Motor neuron (in vitro differentiated cells): ENCODE measurements around the gene GNG8. TPM values are rescaled to one million over a fixed set of nuclear protein-coding genes. Genes with fewer than 3 reads are reported as not detected.

Experiments used
- ATAC-seq, 8 experiments: fragments of 200-7000 bp; cut with Tn5 transposase; replicated peaks in 6 of 8; 2 replicates each; pipeline ENCODE4 v1.8.0; 2021; ENCODE audit warnings: mild to moderate bottlenecking in 8 of 8, moderate library complexity in 8 of 8
- H3K27ac ChIP-seq, 2 donors: fragments of 250-450 bp; sonication (Bioruptor Pico); 2 replicates each; pipeline ENCODE4 v1.9.0; 2021; ENCODE audit warnings: antibody characterized with exemption in 2 of 2, mild to moderate bottlenecking in 2 of 2, moderate library complexity in 1 of 2
- H3K4me1 ChIP-seq, 2 donors: fragments of 250-450 bp; sonication (Bioruptor Pico); replicated peaks in 1 of 2; 2 replicates each; pipeline ENCODE4 v1.6.1; 2021; ENCODE audit warnings: antibody characterized with exemption in 2 of 2, mild to moderate bottlenecking in 2 of 2, moderate library complexity in 1 of 2
- H3K4me3 ChIP-seq, 5 donors: fragments of 250-450 bp; sonication (Bioruptor Pico); 2 replicates each; pipeline ENCODE4 v1.9.0; 2021; ENCODE audit warnings: antibody characterized with exemption in 5 of 5, mild to moderate bottlenecking in 5 of 5, moderate library complexity in 4 of 5
- WGBS, 10 experiments: fragments of 450-650 bp; shearing (Covaris generic); methylation state at CpG; one replicate each; pipeline ENCODE4 v1.0.0; 2022; 5-methylcytosine and 5-hydroxymethylcytosine counted together
- in situ Hi-C, 9 experiments: fragments of 400-800 bp; cut with MboI; loops; one replicate each; pipeline ENCODE4 v1.15.0; 2021; ENCODE audit warnings: low sequenced_read_pairs in 9 of 9, low pct_unique_long_range_greater_than_20kb in 2 of 9; ENCODE audit not compliant: unreplicated experiment in 9 of 9
- total RNA-seq, 8 experiments: library from RNA; unstranded; fragments of 300-600 nt; gene quantifications; 2 replicates each; pipeline versions ENCODE4 v1.2.3 to v1.2.4, GENCODE V29; 2022

GNG8 gene
- not detected for total RNA-seq

DNA sequence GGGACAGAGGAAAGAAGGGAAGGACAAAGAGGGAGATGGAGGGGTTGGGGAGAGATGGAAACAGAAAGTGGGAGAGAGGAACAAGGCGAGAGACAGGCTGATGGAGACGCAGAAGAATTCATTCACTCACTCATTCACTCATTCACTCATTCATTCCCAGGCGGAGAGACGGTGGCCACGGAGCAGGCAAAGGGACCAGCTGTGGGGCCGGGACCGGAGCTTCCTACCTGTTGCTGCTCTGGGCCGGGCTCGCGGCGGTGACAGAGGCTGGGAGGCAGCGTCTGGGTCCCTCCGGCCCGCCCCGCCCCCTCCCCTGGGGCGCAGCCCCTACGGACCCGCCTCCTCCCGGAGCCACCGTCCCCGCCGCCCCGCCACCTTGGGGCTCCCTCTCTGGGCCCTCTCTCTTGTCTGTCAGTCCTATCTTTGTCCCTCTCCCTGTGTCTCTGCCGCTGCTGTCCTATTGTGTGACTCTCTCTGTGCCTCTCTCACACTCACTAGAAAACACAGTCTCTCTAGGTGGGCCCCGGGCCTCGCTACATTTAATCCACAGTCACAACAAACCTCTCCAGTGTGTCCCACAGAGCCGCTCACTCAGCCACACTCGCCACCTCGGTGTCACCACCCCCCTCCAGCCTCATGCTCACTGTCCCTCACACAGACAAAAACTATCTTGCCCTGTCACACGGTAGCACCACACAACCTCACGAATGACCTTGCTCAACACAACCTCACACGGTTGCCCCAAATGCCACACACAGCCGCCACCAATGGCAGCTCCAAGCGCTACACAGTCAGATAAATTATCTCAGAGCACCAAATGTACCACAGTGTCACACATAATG, at the start of gene GNG8:
TSS of gene GNG8 (minus strand) at position 283 of the 842 bp plus-strand sequence. CDS start 1,520 bp downstream, outside the sequence.
- Histone ChIP-seq H3K4me3 (peak within 1 kb of the TSS in 1 of 5 donors; percentile 33), H3K4me1 (peaks cover 28 to 48% of the 10 kb centered on the region in 2 donors)
- in situ Hi-C loops, result no loop called here

DNA sequence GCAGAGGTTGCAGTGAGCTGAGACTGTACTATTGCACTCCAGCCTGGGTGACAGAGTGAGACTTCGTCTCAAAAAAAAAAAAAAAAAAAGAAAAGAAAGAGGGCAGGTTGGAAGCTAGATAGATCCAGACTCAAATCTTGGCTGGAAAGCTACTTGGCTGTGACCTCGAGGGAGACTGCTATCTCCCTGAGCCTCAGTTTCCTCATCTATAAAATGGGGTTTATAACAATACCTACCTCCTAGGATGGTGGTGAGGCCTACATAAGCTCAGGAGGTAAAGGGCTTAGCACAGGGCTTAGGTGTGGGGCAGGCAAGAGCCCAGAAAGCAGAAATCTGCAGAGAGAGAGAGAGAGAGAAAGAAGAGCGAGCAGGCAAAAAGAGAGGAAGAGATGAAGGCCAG, 49.2 kb upstream of the GNG8 start:
- in situ Hi-C loops, result no loop called here

More for the DNA sequence above, at the start of gene GNG8:
- ATAC-seq, result peak in 2 of 8 experiments; percentile 0
- H3K27ac ChIP-seq, result peak within 1 kb of the TSS in 1 of 2 donors; percentile 11
- 0 to 78% (median 18%) methylated on average over 1 to 8 of the region's 34 CpGs; no CpG with 5 or more reads in 4 of the 10 experiments for WGBS, 10 experiments

DNA sequence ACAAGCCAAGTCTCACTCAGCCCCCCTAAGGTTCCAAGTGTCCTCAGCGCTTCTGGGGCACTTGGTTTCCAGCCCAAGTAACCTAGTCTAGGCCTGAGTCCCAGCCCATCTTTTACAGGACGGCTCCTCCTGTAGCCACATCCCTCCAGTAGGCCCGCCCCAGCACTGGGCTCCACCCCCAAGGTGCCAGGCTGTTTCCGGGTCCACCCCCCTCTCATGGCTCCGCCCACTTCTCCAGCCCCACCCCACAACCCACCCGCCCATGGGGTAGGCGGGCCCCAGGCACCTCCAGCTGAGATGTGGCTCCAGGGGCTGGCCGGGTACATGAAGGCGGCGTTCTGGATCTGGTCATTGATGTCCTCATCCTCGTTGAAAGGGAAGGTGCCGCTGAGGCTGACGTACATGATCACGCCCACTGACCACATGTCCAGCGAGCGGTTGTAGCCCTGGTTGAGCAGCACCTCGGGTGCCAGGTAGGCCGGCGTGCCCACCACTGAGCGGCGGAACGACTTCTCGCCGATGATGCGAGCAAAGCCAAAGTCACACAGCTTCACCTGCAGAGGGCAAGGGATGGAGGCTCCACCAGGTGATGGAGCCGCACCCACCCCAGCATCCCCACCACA, 42.2 kb upstream of the GNG8 start:
- 80 to 100% methylated on average over 1 to 2 of the region's 26 CpGs; no CpG with 5 or more reads in 8 of the 10 experiments for WGBS, 10 experiments
- H3K4me3 ChIP-seq, result no peak overlapping the region
- H3K4me1 ChIP-seq, result no peaks in the 10 kb centered on the region
- peak in 5 of 8 experiments; percentile 31 to 69 (median 35) for ATAC-seq
- in situ Hi-C loops, result no loop called here
- no peak overlapping the region for H3K27ac ChIP-seq

More for the DNA sequence above, 49.2 kb upstream of the GNG8 start:
- H3K27ac ChIP-seq, result no peak overlapping the region
- no peak overlapping the region for H3K4me3 ChIP-seq
- 48 to 100% (median 76%) methylated on average over 1 to 2 of the region's 3 CpGs; no CpG with 5 or more reads in 2 of the 10 experiments for WGBS, 10 experiments
- ATAC-seq, result no peak
- H3K4me1 ChIP-seq, result no peaks in the 10 kb centered on the region

DNA sequence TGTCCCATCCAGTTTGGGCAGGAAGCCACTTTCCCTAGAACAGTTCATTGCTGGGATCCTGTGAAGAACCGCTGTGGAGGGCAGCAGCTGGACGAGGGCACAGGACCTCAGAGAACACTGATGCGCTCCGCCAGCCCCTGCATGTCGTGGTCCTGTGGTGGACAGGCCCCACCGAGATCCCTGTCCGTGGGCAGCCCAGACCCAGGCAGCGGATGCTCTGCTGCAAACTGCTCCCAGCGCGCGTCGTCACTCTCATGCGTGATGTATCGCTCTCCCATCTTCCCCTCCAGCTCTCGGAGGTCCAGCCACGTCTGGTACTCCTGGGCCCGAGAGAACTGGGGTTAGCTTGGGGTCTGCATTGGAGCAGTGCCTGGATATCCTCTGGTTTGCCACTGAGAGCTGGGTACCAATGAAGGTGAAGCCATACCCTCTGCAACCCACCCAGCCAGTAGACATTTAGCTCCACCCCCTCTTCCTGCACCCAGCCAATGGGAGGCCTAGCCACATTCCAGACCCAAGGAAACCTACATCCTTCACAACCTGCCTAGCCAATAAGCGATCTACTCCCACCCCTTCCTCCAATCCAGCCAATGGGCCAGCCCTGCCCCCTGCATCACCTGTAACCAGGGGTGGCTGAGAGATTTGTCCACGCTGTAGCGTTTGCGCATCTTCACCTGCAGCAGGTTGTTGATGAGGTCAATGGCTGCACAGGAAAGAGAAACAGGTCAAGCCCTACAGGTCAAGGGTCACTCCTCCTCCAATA, 38.6 kb upstream of the GNG8 start:
- peak; percentile 16 to 97 (median 41) for ATAC-seq
- Histone ChIP-seq H3K4me3 (no peak overlapping the region), H3K4me1 (no peaks in the 10 kb centered on the region), H3K27ac (no peak overlapping the region)
- WGBS, 10 experiments, result 80 to 100% (median 92%) methylated on average over 1 to 4 of the region's 21 CpGs; no CpG with 5 or more reads in 5 of the 10 experiments
- in situ Hi-C loops, result loop anchor here in 1 of 9 experiments (25.0 kb wide), 1 partner anchor 137 kb away; no protein-coding TSS in a partner anchor

DNA sequence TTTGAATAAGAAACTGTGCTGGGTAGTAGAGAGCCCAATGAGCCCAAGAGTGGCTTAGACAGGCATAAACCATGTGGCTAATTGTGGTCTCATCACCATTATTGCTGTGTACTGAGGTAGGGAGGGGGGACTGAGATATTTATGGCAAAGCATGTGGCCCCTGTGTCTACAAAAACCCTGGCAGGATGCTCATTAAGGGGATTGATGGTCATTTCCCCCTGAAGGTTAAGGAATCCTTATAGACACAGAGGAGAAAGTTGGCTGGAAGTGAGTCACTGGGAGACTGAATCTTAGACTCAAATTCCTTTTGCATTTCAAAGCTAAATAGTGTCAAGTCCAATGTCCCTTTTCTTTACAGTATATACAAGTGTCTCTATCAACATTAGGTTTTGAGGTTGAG, 34.8 kb upstream of the GNG8 start:
- no peaks in the 10 kb centered on the region for H3K4me1 ChIP-seq
- no peak overlapping the region for H3K27ac ChIP-seq
- in situ Hi-C loops, result loop anchor here in 1 of 9 experiments (25.0 kb wide), 1 partner anchor 134 kb away; no protein-coding TSS in a partner anchor
- H3K4me3 ChIP-seq, result no peak overlapping the region
- ATAC-seq, result peak in 5 of 8 experiments; percentile 25 to 71 (median 50)

DNA sequence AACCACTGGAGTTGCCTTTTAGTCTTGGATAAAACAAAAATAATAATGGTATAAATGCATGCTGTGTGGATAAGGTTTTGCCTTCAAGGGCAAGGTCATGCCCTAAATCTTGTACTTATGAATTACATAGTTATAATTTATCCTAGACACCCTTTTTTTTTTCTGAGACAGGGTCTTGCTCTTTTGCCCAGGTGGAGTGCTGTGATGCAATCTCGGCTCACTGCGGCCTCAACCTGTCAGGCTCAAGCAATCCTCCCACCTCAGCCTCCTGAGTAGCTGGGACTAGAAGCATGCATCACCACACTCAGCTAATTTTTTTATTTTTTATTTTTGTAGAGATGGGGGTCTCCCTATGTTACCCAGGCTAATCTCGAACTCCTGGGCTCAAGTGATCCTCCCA, 32.7 kb upstream of the GNG8 start:
- in situ Hi-C loops, result loop anchor here in 1 of 9 experiments (10.0 to 25.0 kb wide), 2 partner anchors 54 to 131 kb away; no protein-coding TSS in a partner anchor
- WGBS, 10 experiments, result 33 to 100% (median 86%) methylated on average over 1 to 3 of the region's 3 CpGs; no CpG with 5 or more reads in 3 of the 10 experiments

DNA sequence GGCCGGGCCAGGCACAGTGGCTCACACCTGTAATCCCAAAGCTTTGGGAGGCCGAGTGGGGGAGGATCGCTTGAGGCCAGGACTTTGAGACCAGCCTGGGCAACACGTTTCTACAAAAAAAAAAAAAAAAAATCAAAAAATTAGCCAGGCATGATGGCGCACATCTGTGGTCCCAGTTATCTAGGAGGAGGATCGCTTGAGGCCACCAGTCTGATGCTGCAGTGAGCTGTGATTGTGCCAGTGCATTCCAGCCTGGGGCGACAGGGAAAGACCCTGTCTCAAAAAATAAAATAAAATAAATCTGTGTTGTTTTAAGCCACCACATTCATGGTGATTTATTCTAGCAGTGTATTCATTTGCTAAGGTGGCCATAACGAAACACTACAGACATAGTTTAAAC, 29.1 kb upstream of the GNG8 start:
- Histone ChIP-seq H3K4me3 (no peak overlapping the region), H3K4me1 (peaks cover 2 to 4% of the 10 kb centered on the region in 2 donors), H3K27ac (no peak overlapping the region)
- ATAC-seq, result no peak
- WGBS, 10 experiments, result 50 to 92% (median 81%) methylated on average over 2 to 8 of the region's 8 CpGs; no CpG with 5 or more reads in 3 of the 10 experiments
- in situ Hi-C loops, result loop anchor here in 1 of 9 experiments (10.0 to 25.0 kb wide), 2 partner anchors 50 to 128 kb away; no protein-coding TSS in a partner anchor

More for the DNA sequence above, 32.7 kb upstream of the GNG8 start:
- Histone ChIP-seq H3K27ac (no peak overlapping the region), H3K4me3 (no peak overlapping the region), H3K4me1 (no peaks in the 10 kb centered on the region)
- no peak for ATAC-seq

DNA sequence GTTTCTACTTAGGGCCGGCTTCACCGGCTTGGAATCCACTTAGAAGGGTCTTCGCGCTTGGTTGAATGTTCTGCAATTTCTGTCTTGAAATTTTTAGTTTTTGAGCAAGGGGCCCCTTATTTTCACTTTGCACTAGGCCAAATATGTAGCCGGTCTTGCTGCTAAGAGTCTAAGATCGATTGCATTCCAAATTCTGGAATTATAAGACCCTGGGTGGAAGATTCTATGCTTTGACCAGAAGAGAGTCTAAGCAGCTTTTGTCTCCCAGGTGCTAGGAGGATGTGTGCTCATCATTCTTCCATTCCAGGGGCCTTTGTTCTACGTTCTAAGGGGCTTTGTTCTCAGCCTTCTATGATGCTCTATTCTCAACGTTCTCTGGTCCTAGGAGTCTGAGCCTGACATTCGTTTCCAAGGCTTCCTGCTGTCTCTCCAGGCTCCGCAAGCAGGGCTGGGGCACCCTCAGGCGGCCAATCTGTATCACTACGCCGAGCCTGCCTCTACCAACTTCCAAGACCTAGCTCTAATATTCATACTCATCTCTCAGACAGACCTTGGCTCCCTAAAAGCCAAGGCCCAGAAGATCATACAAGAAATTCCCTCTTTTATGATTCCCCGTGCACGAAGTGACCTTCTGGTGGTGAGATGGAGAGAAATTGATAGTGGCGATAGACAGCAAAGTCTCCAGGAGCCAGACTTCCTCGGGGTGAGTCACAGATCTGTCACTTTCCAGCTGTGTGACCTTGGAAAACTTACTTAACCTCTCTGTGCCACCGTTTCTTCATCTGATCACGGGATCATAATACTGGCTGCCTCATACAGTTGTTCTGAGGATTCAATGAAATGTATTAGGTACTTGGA, 26.0 kb upstream of the GNG8 start:
- 0 to 33% (median 11%) methylated on average over 2 to 16 of the region's 19 CpGs; no CpG with 5 or more reads in 1 of the 10 experiments for WGBS, 10 experiments
- Histone ChIP-seq H3K27ac (peak overlapping the region; percentile 75 to 84), H3K4me3 (peak overlapping the region; percentile 18 to 36 (median 32)), H3K4me1 (peaks cover 2 to 11% of the 10 kb centered on the region in 2 donors)
- peak; percentile 25 to 41 (median 35) for ATAC-seq
- in situ Hi-C loops, result loop anchor here in 1 of 9 experiments (10.0 to 25.0 kb wide), 2 partner anchors 47 to 125 kb away; no protein-coding TSS in a partner anchor

DNA sequence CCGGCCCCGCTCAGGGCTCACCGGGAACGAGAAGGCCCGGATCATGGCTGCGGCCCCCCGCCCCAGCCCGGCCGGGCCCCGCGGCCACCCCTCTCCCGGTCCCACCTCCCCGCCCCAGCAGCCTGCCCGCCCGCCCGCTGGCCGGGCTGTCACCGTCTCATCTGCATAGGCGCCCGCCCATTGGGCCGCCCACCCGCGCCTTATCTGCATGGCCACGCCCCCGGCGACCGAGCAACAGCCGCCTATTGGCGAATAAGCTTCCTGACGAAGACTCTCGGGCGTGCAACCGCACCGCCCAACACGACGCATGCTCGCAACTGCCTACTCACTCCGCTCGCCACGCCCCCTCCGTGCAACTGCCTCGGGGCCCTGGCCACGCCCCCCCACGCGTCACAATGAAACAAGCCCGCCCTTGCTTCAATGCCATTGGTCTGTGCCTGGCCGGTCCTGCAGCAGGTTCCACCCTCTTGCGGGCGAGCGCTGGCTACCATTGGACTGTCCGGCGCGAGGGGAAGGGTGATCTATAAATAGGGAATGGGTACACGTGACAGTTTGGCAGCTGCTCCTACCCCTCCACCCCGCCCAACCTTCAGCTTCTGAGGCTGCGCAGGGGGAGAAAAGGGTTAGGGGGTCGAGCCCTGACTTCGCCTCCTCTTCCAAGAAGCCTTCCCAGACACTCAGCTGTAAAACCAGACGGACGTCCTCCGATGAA, 25.2 kb upstream of the GNG8 start, which contains the start of gene DACT3:
TSS of gene DACT3 (minus strand) at position 163 of the 712 bp plus-strand sequence. CDS start at position 45, 118 bp downstream.
- in situ Hi-C loops, result loop anchor here in 1 of 9 experiments (10.0 to 25.0 kb wide), 2 partner anchors 46 to 124 kb away; no protein-coding TSS in a partner anchor
- H3K4me1 ChIP-seq, result peaks cover 2 to 11% of the 10 kb centered on the region in 2 donors
- 0% methylated on average over 2 to 16 of the region's 61 CpGs; no CpG with 5 or more reads in 7 of the 10 experiments for WGBS, 10 experiments
- peak within 1 kb of the TSS; percentile 48 to 80 (median 60) for H3K4me3 ChIP-seq
- peak within 1 kb of the TSS; percentile 75 to 84 for H3K27ac ChIP-seq
- ATAC-seq, result peak; percentile 86 to 93 (median 89)

DNA sequence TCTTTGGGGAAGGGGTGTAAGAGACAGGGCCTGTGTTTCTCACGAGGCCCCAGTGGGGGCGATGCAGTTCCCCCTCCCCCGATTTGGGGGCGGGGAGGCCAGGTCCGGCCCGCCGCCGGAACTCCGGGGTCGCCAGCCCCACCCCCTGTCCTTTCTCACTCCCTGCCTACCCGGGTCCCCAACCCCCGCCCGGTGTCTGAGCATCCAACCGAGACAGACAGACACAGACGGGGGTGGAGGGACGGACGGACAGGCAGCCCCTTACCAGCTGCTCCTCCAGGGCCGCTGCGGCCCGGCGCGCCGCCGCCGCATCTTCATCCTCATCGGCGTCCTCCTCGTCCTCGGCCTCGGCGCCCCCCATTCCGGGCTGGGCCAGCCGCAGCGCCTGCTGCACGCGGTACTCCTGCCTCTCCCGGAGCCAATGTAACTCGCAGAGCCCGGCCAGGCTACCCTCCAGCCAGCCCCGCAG, 24.6 kb upstream of the GNG8 start:
- no CpG with 5 or more reads among the region's 40 CpGs for WGBS, 10 experiments
- peak overlapping the region; percentile 48 to 80 (median 60) for H3K4me3 ChIP-seq
- in situ Hi-C loops, result loop anchor here in 1 of 9 experiments (10.0 to 25.0 kb wide), 2 partner anchors 46 to 123 kb away; no protein-coding TSS in a partner anchor
- ATAC-seq, result peak in 1 of 8 experiments; percentile 0
- H3K27ac ChIP-seq, result peak overlapping the region; percentile 69 to 73
- peaks cover 2 to 11% of the 10 kb centered on the region in 2 donors for H3K4me1 ChIP-seq
